ENCODE data around the gene SERP1. TPM values are rescaled to one million over a fixed set of nuclear protein-coding genes. Genes with fewer than 3 reads are reported as not detected.

Gene SERP1
- total RNA-seq, 1 experiment from 2014 or later = 91.7 TPM

DNA sequence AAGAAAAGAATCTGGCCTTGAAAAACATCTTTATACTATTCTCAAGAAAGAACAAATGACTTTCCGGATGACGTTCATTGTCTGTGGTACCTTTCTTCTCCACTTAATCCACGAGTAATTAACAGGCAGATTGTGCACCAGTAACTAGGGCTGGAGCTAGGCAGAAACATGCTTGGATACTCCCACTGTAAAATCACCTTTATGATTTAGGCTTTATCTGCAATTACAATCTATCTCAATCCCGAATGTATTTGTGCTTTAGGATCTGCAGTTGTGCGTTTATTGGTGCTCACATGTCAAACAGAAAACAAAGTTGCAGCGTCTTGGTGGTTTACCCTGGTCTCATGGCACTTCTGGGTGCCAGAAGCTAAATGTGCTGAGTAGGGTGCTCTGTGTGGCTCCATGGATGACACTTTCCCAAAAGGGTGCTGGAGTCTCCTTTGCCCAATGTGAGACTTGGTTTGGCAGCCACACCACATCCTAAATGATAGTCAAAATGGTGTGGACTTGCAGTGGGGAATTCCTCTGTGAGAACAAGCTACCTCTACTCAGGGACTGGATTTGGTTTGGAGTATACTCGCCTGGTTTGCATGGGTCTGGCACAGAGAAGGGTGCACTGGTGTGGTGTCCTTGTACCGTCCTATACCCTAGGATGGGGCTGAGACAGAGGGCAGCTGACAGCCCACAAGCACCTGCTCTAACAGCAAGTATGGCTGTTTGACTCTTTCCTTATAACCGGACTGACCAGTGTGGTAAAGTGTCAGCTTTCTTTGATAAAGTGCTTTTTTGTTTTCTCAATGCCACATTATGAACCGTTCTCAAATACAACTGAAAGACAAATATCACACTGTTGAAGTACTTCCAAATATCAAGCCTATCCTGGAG, 7.7 kb downstream of the SERP1 start:
- TF ChIP-seq, protein P1, sequence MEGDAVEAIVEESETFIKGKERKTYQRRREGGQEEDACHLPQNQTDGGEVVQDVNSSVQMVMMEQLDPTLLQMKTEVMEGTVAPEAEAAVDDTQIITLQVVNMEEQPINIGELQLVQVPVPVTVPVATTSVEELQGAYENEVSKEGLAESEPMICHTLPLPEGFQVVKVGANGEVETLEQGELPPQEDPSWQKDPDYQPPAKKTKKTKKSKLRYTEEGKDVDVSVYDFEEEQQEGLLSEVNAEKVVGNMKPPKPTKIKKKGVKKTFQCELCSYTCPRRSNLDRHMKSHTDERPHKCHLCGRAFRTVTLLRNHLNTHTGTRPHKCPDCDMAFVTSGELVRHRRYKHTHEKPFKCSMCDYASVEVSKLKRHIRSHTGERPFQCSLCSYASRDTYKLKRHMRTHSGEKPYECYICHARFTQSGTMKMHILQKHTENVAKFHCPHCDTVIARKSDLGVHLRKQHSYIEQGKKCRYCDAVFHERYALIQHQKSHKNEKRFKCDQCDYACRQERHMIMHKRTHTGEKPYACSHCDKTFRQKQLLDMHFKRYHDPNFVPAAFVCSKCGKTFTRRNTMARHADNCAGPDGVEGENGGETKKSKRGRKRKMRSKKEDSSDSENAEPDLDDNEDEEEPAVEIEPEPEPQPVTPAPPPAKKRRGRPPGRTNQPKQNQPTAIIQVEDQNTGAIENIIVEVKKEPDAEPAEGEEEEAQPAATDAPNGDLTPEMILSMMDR (conservative IDR thresholded peaks at IDR 0.05; ENCODE audit: low read depth, low read length) = no peak
- no peak for TF ChIP-seq EZH2 (IDR thresholded peaks at IDR 0.05; ENCODE audit: borderline replicate concordance, low read depth, low read length, poor library complexity, severe bottlenecking)
- no peak overlapping the region for H3K27ac ChIP-seq (ENCODE audit: low read depth, low read length, poor library complexity, severe bottlenecking)
- no peaks in the 10 kb centered on the region for H3K27me3 ChIP-seq (replicated peaks; ENCODE audit: insufficient read depth, low read depth, low read length, poor library complexity)
- no TSS peak for BruUV-seq (replicated peaks)
- CTCF ChIA-PET = no interaction called here
- H3K4me1 ChIP-seq (ENCODE audit: insufficient read depth, low read length, poor library complexity, severe bottlenecking) = no peaks in the 10 kb centered on the region
- intact Hi-C loops (cut with micrococcal nuclease; ENCODE audit: unreplicated experiment) = no loop called here
- H3K36me3 ChIP-seq (ENCODE audit: insufficient read depth, low read length, poor library complexity, severe bottlenecking) = peaks cover 23% of the 10 kb centered on the region
- H3K9me3 ChIP-seq (ENCODE audit: low read depth, low read length, poor library complexity, severe bottlenecking) = no peaks in the 10 kb centered on the region
- no peak for DNase-seq (ENCODE audit: low spot score)
- POLR2A ChIA-PET (ENCODE audit: low non-redundant PET) = interaction anchor here (0.6 to 0.8 kb wide), 2 partner anchors 74 to 81 kb away, joined by 3 read pairs; no protein-coding TSS in a partner anchor
- H3K4me3 ChIP-seq (ENCODE audit: low read depth, low read length, poor library complexity, severe bottlenecking) = no peak overlapping the region

DNA sequence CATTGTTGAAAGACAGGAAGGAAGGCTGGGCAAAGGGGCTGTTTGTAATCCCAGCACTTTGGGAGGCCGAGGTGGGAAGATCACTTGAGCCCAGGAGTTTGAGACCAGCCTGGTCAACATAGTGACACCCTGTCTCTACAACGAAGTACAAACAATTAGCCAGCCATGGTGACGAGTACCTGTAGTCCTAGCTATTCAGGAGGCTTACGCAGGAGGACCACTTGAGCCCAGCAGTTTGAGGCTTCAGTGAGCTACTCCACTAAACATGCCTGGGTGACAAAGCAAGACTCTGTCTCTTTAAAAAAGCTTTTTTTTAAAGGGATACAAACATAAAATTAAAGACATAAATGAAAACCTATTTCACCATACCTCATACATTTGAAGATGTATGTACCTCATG, 11.1 kb downstream of the SERP1 start:
- intact Hi-C loops (cut with micrococcal nuclease; ENCODE audit: unreplicated experiment) = no loop called here
- no TSS peak for BruUV-seq (replicated peaks)
- no peak overlapping the region for H3K4me3 ChIP-seq (ENCODE audit: low read depth, low read length, poor library complexity, severe bottlenecking)
- no peaks in the 10 kb centered on the region for H3K4me1 ChIP-seq (ENCODE audit: insufficient read depth, low read length, poor library complexity, severe bottlenecking)
- no peaks in the 10 kb centered on the region for H3K36me3 ChIP-seq (ENCODE audit: insufficient read depth, low read length, poor library complexity, severe bottlenecking)
- DNase-seq (ENCODE audit: low spot score) = no peak
- ChIA-PET CTCF (no interaction called here), POLR2A (ENCODE audit: low non-redundant PET) (no interaction called here)
- H3K9me3 ChIP-seq (ENCODE audit: low read depth, low read length, poor library complexity, severe bottlenecking) = no peaks in the 10 kb centered on the region
- H3K27me3 ChIP-seq (replicated peaks; ENCODE audit: insufficient read depth, low read depth, low read length, poor library complexity) = no peaks in the 10 kb centered on the region
- no peak overlapping the region for H3K27ac ChIP-seq (ENCODE audit: low read depth, low read length, poor library complexity, severe bottlenecking)
- TF ChIP-seq EZH2 (IDR thresholded peaks at IDR 0.05; ENCODE audit: borderline replicate concordance, low read depth, low read length, poor library complexity, severe bottlenecking) = no peak

DNA sequence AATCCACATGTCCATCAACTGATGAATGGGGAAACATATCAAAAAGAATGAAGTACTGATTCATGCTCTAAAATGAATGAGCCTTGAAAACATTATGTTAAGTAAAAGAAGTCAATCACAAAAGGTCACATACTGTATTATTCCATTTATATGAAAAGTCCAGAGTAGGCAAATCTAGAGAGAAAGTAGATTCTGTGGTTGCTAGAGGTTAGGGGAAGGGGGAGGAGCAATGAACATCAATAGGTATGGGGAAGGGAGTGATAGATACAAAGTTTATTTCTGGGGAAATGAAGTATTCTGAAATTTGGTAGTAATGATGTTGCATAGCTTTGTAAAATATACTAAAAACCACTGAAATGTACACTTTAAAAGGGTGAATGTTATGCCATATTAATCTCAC, 14.5 kb downstream of the SERP1 start:
- CTCF ChIA-PET = no interaction called here
- intact Hi-C loops (cut with micrococcal nuclease; ENCODE audit: unreplicated experiment) = no loop called here
- POLR2A ChIA-PET (ENCODE audit: low non-redundant PET) = no interaction called here

More for the DNA sequence above, 14.5 kb downstream of the SERP1 start:
- BruUV-seq (replicated peaks) = no TSS peak
- Histone ChIP-seq H3K27ac (ENCODE audit: low read depth, low read length, poor library complexity, severe bottlenecking) (no peak overlapping the region), H3K4me1 (ENCODE audit: insufficient read depth, low read length, poor library complexity, severe bottlenecking) (no peaks in the 10 kb centered on the region), H3K27me3 (replicated peaks; ENCODE audit: insufficient read depth, low read depth, low read length, poor library complexity) (no peaks in the 10 kb centered on the region), H3K36me3 (ENCODE audit: insufficient read depth, low read length, poor library complexity, severe bottlenecking) (no peaks in the 10 kb centered on the region), H3K9me3 (ENCODE audit: low read depth, low read length, poor library complexity, severe bottlenecking) (no peaks in the 10 kb centered on the region), H3K4me3 (ENCODE audit: low read depth, low read length, poor library complexity, severe bottlenecking) (no peak overlapping the region)
- TF ChIP-seq, protein P1 (conservative IDR thresholded peaks at IDR 0.05; ENCODE audit: low read depth, low read length) = no peak
- no peak for TF ChIP-seq EZH2 (IDR thresholded peaks at IDR 0.05; ENCODE audit: borderline replicate concordance, low read depth, low read length, poor library complexity, severe bottlenecking)
- DNase-seq (ENCODE audit: low spot score) = no peak
